Activated naive CD8-positive, alpha-beta T cell (primary cell): ENCODE measurements around the gene PITPNB.

Experiments used
- H3K27ac Mint-ChIP-seq: one replicate; pipeline ENCODE4 v1.8.0; 2021; ENCODE audit warnings: mixed read lengths
- H3K27me3 Mint-ChIP-seq: one replicate; pipeline ENCODE4 v1.8.0; 2021; ENCODE audit warnings: mixed read lengths
- H3K36me3 Mint-ChIP-seq: one replicate; pipeline ENCODE4 v1.8.0; 2021; ENCODE audit warnings: mixed read lengths
- H3K4me1 Mint-ChIP-seq: one replicate; pipeline ENCODE4 v1.8.0; 2021; ENCODE audit warnings: low read depth, mixed read lengths
- H3K4me3 Mint-ChIP-seq: one replicate; pipeline ENCODE4 v1.8.0; 2021; ENCODE audit warnings: mild to moderate bottlenecking, mixed read lengths
- H3K9me3 Mint-ChIP-seq: one replicate; pipeline ENCODE4 v1.8.0; 2021; ENCODE audit warnings: low read depth, mixed read lengths

PITPNB gene

DNA sequence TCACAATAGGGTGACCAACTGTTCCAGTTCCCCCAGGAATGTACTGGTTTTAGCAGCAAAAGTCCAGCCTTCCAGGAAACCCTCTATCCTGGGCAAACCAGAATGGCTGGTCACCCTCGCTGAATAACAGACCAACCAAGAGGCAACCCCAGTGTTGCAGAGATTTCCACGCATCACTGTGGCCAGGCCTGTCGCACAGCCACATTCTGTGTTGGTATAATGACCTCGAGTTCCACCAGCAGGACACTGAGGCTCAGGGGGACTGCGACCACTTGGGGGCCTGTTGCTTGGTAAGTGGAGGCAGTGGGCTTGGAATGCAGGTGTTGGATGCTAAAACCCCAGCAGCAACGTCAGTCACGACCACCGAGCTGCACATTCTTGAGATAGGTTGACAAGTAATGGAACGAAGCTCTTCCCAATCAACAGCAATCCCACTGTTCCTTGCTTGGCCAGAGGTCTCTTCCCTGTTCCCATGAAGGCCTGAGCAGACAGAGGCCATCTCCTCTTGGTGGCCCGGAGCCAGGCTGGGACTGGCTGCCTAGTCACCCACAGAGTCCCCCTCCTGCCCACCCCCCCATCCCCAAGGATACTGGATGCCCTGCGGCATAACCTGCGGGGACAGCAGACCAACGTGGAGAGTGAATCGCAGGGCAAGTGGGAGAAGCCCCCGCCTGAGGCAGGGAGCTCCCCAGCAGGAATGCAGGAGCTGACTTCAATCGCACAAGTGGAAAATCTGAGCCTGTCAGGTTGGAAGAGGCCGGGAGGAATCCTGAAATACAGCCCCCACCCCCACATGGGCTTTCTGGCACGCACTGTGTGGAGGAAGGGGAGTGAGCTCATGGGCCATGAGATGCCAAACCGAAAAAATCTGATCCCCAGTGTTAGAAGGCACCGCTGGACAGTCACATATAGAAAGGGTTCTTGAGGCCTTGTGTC lies 74.1 kb downstream of the PITPNB start:
- Mint-ChIP-seq H3K9me3 (no peaks in the 10 kb centered on the region), H3K27me3 (no peaks in the 10 kb centered on the region), H3K36me3 (peaks cover 11% of the 10 kb centered on the region)

DNA sequence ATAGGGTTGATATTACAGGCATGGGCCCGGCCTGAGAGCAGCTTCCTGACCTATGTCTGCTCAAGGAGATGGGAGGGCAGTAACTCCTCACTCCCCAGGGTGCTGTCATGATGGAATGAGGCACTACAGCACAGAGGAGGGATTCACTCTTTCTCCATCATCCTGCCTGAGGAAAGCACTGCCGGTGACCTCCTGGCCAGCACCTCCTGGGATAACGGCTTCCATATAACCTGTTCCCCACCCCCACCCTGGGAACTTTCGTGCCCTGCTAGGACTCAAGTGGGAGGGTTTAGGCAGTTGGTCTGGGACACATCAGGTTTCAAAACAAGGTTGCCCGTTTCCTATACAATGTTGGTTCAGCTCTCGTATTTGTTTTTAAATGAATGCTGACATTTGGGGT lies 74.8 kb downstream of the PITPNB start:
- Mint-ChIP-seq H3K36me3 (peaks cover 16% of the 10 kb centered on the region), H3K27ac (no peak overlapping the region), H3K9me3 (no peaks in the 10 kb centered on the region), H3K4me1 (peaks cover 3% of the 10 kb centered on the region), H3K27me3 (no peaks in the 10 kb centered on the region), H3K4me3 (no peak overlapping the region)

More for the DNA sequence above, 74.1 kb downstream of the PITPNB start:
- Mint-ChIP-seq H3K27ac (no peak overlapping the region), H3K4me1 (peaks cover 3% of the 10 kb centered on the region), H3K4me3 (no peak overlapping the region)

DNA sequence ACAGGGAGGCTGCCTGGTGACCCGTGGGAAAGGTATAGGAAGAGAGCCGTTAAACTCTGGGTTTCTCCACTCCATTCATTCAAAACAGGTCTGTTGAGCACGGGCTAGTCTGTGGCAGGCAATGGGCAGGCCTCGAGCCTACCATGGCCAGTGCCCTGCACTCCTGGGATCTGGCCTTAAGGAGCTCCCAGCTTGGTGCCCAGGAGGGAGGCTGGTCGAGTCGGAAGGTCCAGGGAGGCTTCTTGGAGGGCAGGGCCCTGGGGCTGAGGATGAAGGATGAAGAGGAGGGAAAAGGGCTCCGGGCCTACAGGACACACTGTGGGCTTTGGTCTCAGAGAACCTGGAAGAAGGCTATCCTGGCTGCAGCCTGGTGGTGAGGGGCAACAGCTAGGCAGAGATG lies 75.6 kb downstream of the PITPNB start:
- H3K4me1 Mint-ChIP-seq = no peaks in the 10 kb centered on the region
- no peak overlapping the region for H3K27ac Mint-ChIP-seq
- peaks cover 3% of the 10 kb centered on the region for H3K9me3 Mint-ChIP-seq
- no peaks in the 10 kb centered on the region for H3K27me3 Mint-ChIP-seq
- no peak overlapping the region for H3K4me3 Mint-ChIP-seq
- H3K36me3 Mint-ChIP-seq = peaks cover 19% of the 10 kb centered on the region

DNA sequence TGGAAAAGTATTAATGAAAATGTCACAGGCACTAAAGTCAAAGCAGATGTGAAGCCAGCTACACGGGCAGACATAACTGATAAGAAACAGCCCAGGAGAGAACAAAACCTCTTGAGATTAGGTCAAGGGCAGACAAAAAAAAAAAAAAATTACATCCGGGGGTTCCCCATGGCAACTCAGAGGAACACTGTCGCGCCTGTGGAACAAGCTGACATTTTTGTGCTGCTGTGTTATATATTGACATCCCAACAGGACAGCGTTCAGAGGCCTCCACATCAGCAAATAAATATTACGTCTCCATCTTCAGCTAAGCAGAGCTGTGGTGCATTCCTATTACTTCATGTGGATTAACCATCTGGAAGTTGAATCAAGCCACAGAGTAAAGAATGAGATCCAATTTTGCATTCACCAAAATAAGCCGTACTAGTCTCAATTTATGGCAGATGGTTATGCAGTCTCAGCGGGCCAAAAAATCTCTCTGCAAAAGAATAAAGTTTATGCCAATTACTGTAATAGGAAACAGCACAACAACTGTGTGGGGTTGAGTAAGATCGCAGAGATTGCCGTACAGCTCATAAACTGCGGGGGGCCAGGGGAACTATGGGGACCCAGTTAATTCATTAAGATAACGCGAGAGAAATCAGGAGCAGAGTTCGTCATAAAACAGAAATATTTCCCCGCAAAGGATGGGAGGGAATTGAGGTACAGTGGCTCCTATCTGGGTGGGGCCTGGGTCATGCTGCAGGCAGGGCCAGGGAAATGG lies 76.2 kb downstream of the PITPNB start:
- no peak overlapping the region for H3K4me3 Mint-ChIP-seq
- peaks cover 17% of the 10 kb centered on the region for H3K36me3 Mint-ChIP-seq
- H3K27ac Mint-ChIP-seq = no peak overlapping the region
- peaks cover 4% of the 10 kb centered on the region for H3K9me3 Mint-ChIP-seq
- no peaks in the 10 kb centered on the region for H3K27me3 Mint-ChIP-seq
- no peaks in the 10 kb centered on the region for H3K4me1 Mint-ChIP-seq

DNA sequence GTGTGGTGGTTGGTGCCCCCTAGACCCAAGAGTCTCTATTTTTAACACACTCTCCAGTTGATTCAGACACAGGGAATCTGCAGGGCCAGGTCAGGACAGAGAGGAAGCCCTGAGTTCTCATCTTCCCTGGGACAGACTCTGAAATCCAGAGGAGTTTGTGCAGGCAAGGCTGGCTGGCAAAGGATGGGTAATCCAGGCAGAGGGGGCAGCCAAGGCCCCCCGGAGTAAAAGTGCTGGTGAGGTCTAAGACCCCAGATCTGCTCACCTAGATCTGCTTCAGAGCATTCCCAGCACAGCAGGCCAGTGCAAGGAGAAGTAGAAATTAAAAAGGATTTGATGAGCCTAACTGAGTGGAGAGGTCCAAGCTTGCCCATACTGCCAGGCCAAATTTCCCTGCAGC lies 76.9 kb downstream of the PITPNB start:
- no peak overlapping the region for H3K4me3 Mint-ChIP-seq
- H3K9me3 Mint-ChIP-seq = peaks cover 8% of the 10 kb centered on the region
- no peak overlapping the region for H3K27ac Mint-ChIP-seq
- H3K27me3 Mint-ChIP-seq = no peaks in the 10 kb centered on the region
- peaks cover 22% of the 10 kb centered on the region for H3K36me3 Mint-ChIP-seq
- no peaks in the 10 kb centered on the region for H3K4me1 Mint-ChIP-seq

DNA sequence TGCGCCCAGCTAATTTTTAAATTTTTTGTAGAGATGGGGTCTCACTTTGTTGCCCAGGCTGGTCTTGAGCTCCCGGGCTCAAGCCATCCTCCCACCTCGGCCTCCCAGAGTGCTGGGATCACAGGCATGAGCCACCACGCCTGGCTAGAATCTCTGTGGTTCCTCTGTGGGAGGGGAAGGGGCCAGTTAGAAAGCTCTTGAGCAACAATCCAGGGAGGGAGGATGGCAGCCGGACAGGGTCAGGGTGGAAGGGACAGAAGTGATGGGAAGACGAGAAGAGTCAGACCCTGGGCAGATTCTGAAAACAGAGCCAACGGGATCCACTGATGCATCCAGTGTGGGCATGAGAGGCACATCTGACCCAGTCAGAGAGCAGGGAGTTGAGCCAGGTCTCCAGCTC lies 78.6 kb downstream of the PITPNB start:
- Mint-ChIP-seq H3K27ac (no peak overlapping the region), H3K9me3 (peaks cover 8% of the 10 kb centered on the region), H3K4me3 (no peak overlapping the region), H3K4me1 (no peaks in the 10 kb centered on the region), H3K36me3 (peaks cover 24% of the 10 kb centered on the region), H3K27me3 (no peaks in the 10 kb centered on the region)

DNA sequence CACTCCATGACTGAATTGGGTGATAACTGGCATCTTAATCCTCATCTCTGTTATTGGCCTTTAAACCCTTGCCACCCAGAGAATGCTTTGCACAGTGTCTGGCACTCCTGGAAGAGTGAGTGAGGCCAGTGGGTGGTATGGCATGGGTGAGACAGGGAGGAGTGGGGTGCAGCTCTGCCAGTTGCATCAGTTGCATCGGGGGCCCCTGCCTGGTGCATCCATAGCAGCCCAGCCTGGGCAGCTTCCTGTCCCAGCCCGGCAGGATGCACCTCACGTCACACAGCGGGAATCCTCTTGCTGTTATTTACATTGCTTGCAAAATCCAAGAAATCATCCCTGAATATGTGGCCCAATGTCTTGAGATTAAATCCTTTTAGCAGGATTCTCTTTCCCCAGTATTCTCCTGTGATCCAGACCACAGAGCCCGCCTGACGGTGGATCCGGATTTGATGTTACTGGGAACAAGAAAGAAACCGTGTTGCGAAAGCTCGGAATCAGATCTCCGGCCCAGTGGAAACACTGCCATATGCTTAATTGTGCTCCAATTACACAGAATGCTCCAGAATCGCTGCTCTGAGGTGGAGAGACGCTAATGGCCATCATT lies 79.9 kb downstream of the PITPNB start:
- H3K9me3 Mint-ChIP-seq = peaks cover 8% of the 10 kb centered on the region
- no peak overlapping the region for H3K27ac Mint-ChIP-seq
- H3K4me1 Mint-ChIP-seq = no peaks in the 10 kb centered on the region
- no peak overlapping the region for H3K4me3 Mint-ChIP-seq
- peaks cover 24% of the 10 kb centered on the region for H3K36me3 Mint-ChIP-seq
- no peaks in the 10 kb centered on the region for H3K27me3 Mint-ChIP-seq

DNA sequence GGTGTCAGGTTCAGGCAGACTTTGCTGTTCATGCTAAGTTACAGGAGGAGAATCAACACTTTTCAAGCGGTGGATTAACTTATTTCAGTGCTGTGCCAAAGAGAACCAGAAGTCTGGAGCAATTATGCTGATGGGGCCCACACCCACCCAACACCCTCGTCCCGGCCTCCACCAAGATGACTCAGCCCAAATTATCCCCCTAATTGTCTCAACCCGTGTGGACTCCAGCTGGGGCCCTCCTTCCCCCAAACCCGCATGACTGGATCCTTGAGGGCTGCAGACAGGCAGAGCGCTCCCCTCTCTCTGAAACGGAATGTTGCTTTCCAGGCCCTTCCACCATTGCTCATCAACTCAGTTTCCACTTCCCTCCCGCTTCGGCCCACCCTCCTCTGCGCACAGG lies 82.9 kb downstream of the PITPNB start:
- Mint-ChIP-seq H3K27ac (no peak overlapping the region), H3K9me3 (peaks cover 8% of the 10 kb centered on the region), H3K36me3 (peaks cover 16% of the 10 kb centered on the region), H3K4me3 (no peak overlapping the region), H3K4me1 (peaks cover 13% of the 10 kb centered on the region), H3K27me3 (no peaks in the 10 kb centered on the region)

DNA sequence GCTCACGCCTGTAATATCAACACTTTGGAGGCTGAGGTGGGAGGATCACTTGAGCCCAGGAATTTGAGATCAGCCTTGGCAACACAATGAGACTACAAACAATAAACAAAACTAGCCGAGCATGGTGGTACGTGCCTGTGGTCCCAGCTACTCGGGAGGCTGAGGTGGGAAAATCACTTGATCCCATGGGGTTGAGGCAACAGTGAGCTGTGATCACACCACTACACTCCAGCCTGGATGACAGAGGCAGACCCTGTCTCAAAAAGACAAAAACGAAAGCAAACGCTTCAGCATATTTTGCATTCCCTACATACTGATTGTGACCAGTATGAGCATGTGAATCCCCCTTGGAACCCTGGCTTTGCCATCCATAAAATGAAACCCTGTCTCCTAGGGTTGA lies 83.6 kb downstream of the PITPNB start:
- Mint-ChIP-seq H3K9me3 (peaks cover 8% of the 10 kb centered on the region), H3K36me3 (peaks cover 16% of the 10 kb centered on the region), H3K27ac (no peak overlapping the region), H3K4me3 (no peak overlapping the region), H3K4me1 (peaks cover 13% of the 10 kb centered on the region), H3K27me3 (no peaks in the 10 kb centered on the region)

DNA sequence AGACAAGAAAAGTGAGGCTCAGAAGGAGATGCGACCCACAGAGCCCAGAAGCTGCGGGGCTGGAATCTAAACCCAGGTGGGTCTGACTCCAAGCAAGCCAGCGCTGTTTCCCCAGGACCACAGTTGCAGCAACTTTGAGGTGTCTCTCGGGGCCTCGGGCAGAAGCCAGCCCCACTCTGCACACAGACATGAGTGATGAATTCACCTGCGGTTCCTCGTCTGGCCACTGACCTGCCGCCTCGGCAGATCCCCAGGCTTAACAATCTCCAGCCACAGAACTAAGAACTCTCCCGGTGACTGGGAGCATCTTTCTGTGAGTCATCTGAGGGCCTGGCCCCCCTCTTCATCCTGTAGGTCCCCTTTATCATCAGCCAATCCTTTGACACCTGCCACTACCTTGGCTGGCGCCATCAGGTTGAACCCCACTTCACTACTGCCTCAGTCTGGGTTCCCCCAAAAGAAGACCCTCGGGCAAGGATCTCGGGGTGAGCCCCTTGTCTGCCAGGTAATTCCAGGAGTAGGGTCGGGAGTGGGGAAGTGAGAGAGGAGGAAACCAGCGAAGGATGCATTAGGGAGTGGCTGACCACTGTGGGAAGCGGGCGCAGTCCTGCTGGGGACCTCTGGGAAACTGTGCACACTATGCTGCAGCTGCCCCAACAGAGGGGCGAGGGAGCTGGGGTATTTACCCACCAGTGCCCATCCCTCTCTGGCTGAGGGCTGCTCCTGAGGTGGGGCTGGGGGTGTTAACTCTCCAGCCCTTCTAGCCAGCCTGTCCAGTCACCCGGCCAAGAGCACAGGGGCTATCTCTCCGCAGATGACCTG lies 84.5 kb downstream of the PITPNB start:
- Mint-ChIP-seq H3K27ac (no peak overlapping the region), H3K4me1 (peaks cover 13% of the 10 kb centered on the region), H3K4me3 (no peak overlapping the region), H3K36me3 (peaks cover 12% of the 10 kb centered on the region), H3K9me3 (peaks cover 8% of the 10 kb centered on the region), H3K27me3 (no peaks in the 10 kb centered on the region)

DNA sequence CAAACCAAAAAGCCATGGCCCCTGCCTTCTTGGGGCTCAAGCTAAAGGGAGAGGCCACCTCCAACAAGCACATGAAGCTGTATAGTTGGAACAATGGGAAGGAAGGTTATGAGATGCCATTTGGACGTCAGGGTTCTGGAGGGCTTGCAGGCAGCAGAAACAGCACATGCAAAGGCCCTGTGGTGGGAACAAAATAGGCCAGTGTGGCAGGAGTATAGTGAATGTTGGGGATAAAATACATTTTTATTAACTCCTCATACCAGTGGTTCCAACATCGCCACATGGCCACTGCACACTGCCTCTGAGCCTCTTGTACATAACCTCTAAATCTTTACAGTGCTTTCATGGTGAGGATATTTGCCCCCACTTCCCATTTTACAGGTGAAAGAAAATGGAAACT lies 85.3 kb downstream of the PITPNB start:
- H3K27ac Mint-ChIP-seq = no peak overlapping the region
- H3K36me3 Mint-ChIP-seq = peaks cover 10% of the 10 kb centered on the region
- H3K9me3 Mint-ChIP-seq = peaks cover 7% of the 10 kb centered on the region
- H3K4me1 Mint-ChIP-seq = peaks cover 13% of the 10 kb centered on the region
- no peak overlapping the region for H3K4me3 Mint-ChIP-seq
- no peaks in the 10 kb centered on the region for H3K27me3 Mint-ChIP-seq

DNA sequence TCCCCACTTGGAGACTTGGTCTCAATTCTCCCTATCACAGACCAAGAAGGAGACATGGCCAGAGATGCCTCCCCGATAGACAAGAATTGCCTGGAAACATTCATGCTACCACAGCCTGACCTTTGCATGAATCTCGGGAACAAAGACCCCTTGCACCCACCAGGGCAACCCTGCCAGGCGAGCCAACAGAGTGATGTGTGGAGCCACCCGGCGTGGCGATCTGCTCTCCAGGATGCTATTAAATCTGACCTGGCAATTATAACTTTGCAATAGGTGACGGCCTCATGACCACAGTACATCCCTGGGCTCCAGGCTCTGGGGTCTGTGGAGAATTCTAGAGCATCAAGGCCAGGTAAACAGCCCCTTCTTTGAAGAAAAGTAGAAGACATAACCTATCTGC lies 86.5 kb downstream of the PITPNB start:
- no peak overlapping the region for H3K27ac Mint-ChIP-seq
- peaks cover 2% of the 10 kb centered on the region for H3K9me3 Mint-ChIP-seq
- no peak overlapping the region for H3K4me3 Mint-ChIP-seq
- no peaks in the 10 kb centered on the region for H3K27me3 Mint-ChIP-seq
- peaks cover 13% of the 10 kb centered on the region for H3K4me1 Mint-ChIP-seq
- peaks cover 5% of the 10 kb centered on the region for H3K36me3 Mint-ChIP-seq

DNA sequence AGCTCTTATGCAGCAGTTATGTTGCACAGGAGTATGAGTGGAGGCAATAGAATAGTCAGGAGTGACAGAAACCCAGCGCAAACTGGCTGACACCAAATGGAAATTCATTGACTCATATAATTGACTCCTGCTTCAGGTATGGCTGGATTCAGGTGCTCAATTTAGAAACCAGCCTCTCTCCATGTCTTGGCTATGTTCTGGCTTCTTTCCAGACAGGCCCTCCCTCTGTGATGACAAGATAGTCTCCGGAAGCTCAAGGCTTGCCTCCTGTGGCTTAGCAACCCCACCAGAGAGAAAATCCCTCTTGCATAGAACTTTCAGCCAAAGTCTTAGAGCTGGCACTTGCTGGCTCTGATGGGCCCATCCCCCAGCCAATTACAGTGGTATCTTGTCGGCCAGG lies 89.4 kb downstream of the PITPNB start:
- Mint-ChIP-seq H3K27ac (no peak overlapping the region), H3K9me3 (no peaks in the 10 kb centered on the region), H3K27me3 (no peaks in the 10 kb centered on the region), H3K4me3 (no peak overlapping the region), H3K4me1 (peaks cover 13% of the 10 kb centered on the region), H3K36me3 (no peaks in the 10 kb centered on the region)
